Hepatocyte (in vitro differentiated cells): ENCODE data around the gene AGXT. TPM values are rescaled to one million over a fixed set of nuclear protein-coding genes. Genes with fewer than 3 reads are reported as not detected.

Source experiments
- DNase-seq: peaks from one replicate; pipeline ENCODE4 v3.0.0-alpha.2; 2016; ENCODE audit warnings: low spot score
- H2AFZ ChIP-seq: fragments of 200-600 bp; sonication (generic); 2 replicates; pipeline ENCODE4 v1.6.0; 2016; ENCODE audit warnings: antibody characterized with exemption, mild to moderate bottlenecking
- H3K27ac ChIP-seq: fragments of 200-600 bp; sonication (generic); 2 replicates; pipeline ENCODE4 v1.5.1; 2016; ENCODE audit warnings: mild to moderate bottlenecking
- H3K27me3 ChIP-seq: fragments of 200-600 bp; sonication (generic); 2 replicates; pipeline ENCODE4 v1.6.1; 2016
- H3K36me3 ChIP-seq: fragments of 200-600 bp; sonication (generic); replicated peaks from 2 replicates; pipeline ENCODE4 v1.5.1; 2016; ENCODE audit warnings: low read depth; ENCODE audit not compliant: insufficient read depth
- H3K4me1 ChIP-seq: fragments of 200-600 bp; sonication (generic); 2 replicates; pipeline ENCODE4 v1.5.1; 2016; ENCODE audit warnings: mild to moderate bottlenecking, moderate library complexity; ENCODE audit not compliant: insufficient read depth
- H3K4me2 ChIP-seq: fragments of 200-600 bp; sonication (generic); 2 replicates; pipeline ENCODE4 v1.6.0; 2016
- H3K4me3 ChIP-seq: fragments of 200-600 bp; sonication (generic); 2 replicates; pipeline ENCODE4 v1.5.1; 2016; ENCODE audit warnings: mild to moderate bottlenecking
- H3K79me2 ChIP-seq: fragments of 200-600 bp; sonication (generic); 2 replicates; pipeline ENCODE4 v1.6.0; 2017; ENCODE audit warnings: mild to moderate bottlenecking
- H3K9me2 ChIP-seq: fragments of 200-600 bp; sonication (generic); replicated peaks from 2 replicates; pipeline ENCODE4 v1.6.0; 2017; ENCODE audit warnings: mild to moderate bottlenecking; ENCODE audit not compliant: insufficient read depth
- H3K9me3 ChIP-seq: fragments of 200-600 bp; sonication (generic); 2 replicates; pipeline ENCODE4 v1.5.1; 2016; ENCODE audit warnings: low read depth, mild to moderate bottlenecking
- H4K20me1 ChIP-seq: fragments of 200-600 bp; sonication (generic); 2 replicates; pipeline ENCODE4 v1.6.0; 2016; ENCODE audit warnings: mild to moderate bottlenecking; ENCODE audit not compliant: insufficient read depth, poor library complexity, severe bottlenecking
- CTCF ChIP-seq: fragments of 200-600 bp; sonication (generic); IDR thresholded peaks from 2 replicates; pipeline ENCODE4 v1.5.1; 2016; ENCODE audit warnings: antibody characterized with exemption, mild to moderate bottlenecking; ENCODE audit not compliant: poor library complexity
- EZH2 ChIP-seq: fragments of 200-600 bp; sonication (generic); IDR thresholded peaks from 2 replicates; pipeline ENCODE4 v1.6.1; 2016; ENCODE audit warnings: antibody characterized with exemption, mild to moderate bottlenecking, borderline replicate concordance
- EZH2phosphoT487 ChIP-seq: fragments of 200-600 bp; sonication (generic); IDR thresholded peaks from one replicate; pipeline ENCODE4 v1.6.1; 2018; ENCODE audit warnings: antibody characterized with exemption, mild to moderate bottlenecking, low read depth, moderate library complexity; ENCODE audit not compliant: unreplicated experiment, severe bottlenecking
- WGBS: methylation state at CpG from one replicate; pipeline ENCODE4 v1.1.6; 2016; ENCODE audit warnings: low lambda C conversion rate; ENCODE audit errors: missing lambda C conversion rate; 5-methylcytosine and 5-hydroxymethylcytosine counted together
- polyA plus RNA-seq: library from polyadenylated mRNA; unstranded; fragments of >200 nt; fragmentation: Nextera tagmentation; extraction: Ambion mirVana; gene quantifications from 2 replicates; pipeline ENCODE4 v1.2.1, GENCODE V29; 2016
- total RNA-seq: library from RNA; depleted of rRNA; stranded (reverse); fragments of >200 nt; gene quantifications from 2 replicates; pipeline ENCODE4 v1.2.3, GENCODE V29; 2014

The AGXT gene
- total and polyA plus RNA-seq, 2 experiments from 2014 or later = 90.8 to 169 TPM

DNA sequence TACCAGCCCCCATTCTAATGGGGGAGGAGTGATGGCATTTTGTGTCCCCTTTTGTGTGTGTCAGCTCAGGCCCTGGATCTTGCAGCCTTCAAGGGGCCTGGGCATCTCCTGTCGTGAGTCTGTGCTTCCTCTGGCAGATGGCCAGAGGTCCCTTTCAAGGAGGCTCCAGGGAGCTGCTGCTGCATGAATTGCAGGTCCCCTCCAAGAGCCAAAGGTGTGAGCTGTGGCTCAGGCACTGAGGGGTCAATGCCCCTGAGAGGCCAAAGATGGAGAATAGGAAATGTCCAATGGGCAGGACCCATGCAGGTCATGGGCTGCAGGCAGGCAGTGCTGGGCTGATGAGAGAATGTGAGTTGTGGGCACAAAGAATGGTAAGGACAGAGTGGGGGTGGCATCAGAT lies 16.9 kb downstream of the AGXT start:
- Histone ChIP-seq H3K36me3 (no peaks in the 10 kb centered on the region), H2AFZ (no peak overlapping the region), H3K4me2 (no peak overlapping the region), H3K79me2 (no peaks in the 10 kb centered on the region), H3K27ac (no peak overlapping the region), H3K9me3 (no peaks in the 10 kb centered on the region), H3K27me3 (no peaks in the 10 kb centered on the region), H4K20me1 (no peaks in the 10 kb centered on the region), H3K9me2 (no peaks in the 10 kb centered on the region), H3K4me3 (no peak overlapping the region), H3K4me1 (peaks cover 2% of the 10 kb centered on the region)
- TF ChIP-seq EZH2 = no peak
- TF ChIP-seq CTCF = no peak
- TF ChIP-seq EZH2phosphoT487 = no peak
- no peak for DNase-seq
- 82% methylated on average over 1 of the region's 1 CpG for WGBS

DNA sequence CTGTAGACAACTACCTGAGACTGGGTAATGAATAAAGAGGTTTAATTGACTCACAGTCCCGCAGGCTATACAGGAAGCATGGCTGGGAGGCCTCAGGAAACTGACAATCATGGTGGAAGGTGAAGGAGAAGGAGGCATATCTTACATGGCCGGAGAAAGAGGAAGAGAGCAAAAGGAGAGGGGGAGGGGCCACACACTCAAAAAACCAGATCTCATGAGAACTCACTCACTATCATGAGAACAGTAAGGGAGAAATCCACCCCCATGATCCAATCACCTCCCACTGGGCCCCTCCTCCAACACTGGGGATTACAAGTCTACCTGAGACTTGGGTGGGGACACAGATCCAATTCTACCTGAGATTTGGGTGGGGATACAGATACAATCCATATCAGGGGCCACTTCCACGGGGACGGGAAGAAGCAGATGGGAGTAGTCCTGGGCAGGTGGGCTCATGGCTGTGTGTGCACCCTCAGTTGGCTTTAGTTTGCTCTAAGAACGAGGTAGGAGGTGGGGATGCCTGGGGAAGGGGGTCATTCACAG lies 17.5 kb downstream of the AGXT start:
- Histone ChIP-seq H3K4me1 (peaks cover 2% of the 10 kb centered on the region), H3K36me3 (no peaks in the 10 kb centered on the region), H2AFZ (no peak overlapping the region), H3K9me2 (no peaks in the 10 kb centered on the region), H3K27me3 (no peaks in the 10 kb centered on the region), H3K4me3 (no peak overlapping the region), H3K27ac (no peak overlapping the region), H3K79me2 (no peaks in the 10 kb centered on the region), H4K20me1 (no peaks in the 10 kb centered on the region), H3K4me2 (no peak overlapping the region), H3K9me3 (no peaks in the 10 kb centered on the region)
- no peak for DNase-seq
- whole genome bisulfite sequencing = 88% methylated on average over 5 of the region's 5 CpGs
- TF ChIP-seq EZH2 (no peak), EZH2phosphoT487 (no peak), CTCF (no peak)

GRCh38 chr2:240886678-240887609 lies 18.3 kb downstream of the AGXT start:
- H4K20me1 ChIP-seq = no peaks in the 10 kb centered on the region
- no peak overlapping the region for H3K27ac ChIP-seq
- WGBS = 87% methylated on average over 18 of the region's 18 CpGs
- no peak for DNase-seq
- no peaks in the 10 kb centered on the region for H3K9me3 ChIP-seq
- H2AFZ ChIP-seq = no peak overlapping the region
- H3K36me3 ChIP-seq = no peaks in the 10 kb centered on the region
- H3K4me1 ChIP-seq = peaks cover 2% of the 10 kb centered on the region
- H3K9me2 ChIP-seq = no peaks in the 10 kb centered on the region
- no peaks in the 10 kb centered on the region for H3K27me3 ChIP-seq
- TF ChIP-seq EZH2 = no peak
- TF ChIP-seq EZH2phosphoT487 = no peak
- no peak for TF ChIP-seq CTCF
- H3K4me2 ChIP-seq = no peak overlapping the region
- no peaks in the 10 kb centered on the region for H3K79me2 ChIP-seq
- H3K4me3 ChIP-seq = no peak overlapping the region
